SIG-M5 treated with dmso at 0.1 percent for 504 hours (cell line): Measurements from ENCODE around the gene WIPF2.
A peak's percentile ranks its signal among the peaks of the same experiment; 100 is the strongest.
"Not testable (repeated sequence)": the region's sequence is repeated elsewhere in the genome, so short reads cannot be mapped to it uniquely, and the experiment has no call there.

Source experiments
- DNase-seq: peaks from one replicate; lab custom pipeline; 2025; ENCODE audit not compliant: unreplicated experiment; lab: John Stamatoyannopoulos, UW

WIPF2 gene

GRCh38 chr17:40191237-40192208 is 27.6 kb upstream of the WIPF2 start:
- DNase-seq = peak; percentile 36

GRCh38 chr17:40192961-40193360 is 26.1 kb upstream of the WIPF2 start:
- no peak for DNase-seq

DNA sequence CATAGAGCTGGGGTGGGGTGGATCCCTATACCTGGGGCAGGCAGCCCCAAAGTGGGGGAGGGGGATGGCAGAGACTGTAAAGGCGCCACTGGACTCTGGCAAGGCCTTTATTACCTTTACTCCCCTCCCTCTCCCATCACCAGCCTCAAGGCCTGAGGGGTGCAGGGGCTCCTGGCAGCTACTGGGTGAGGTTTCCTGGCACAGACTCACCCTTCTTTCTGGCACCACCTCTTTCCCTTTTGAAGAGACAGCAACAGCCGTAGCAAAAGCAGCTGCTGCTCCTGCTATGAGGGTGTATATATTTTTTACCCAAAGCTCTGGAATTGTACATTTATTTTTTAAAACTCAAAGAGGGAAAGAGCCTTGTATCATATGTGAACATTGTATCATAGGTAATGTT is 24.3 kb upstream of the WIPF2 start:
- DNase-seq = no peak

DNA sequence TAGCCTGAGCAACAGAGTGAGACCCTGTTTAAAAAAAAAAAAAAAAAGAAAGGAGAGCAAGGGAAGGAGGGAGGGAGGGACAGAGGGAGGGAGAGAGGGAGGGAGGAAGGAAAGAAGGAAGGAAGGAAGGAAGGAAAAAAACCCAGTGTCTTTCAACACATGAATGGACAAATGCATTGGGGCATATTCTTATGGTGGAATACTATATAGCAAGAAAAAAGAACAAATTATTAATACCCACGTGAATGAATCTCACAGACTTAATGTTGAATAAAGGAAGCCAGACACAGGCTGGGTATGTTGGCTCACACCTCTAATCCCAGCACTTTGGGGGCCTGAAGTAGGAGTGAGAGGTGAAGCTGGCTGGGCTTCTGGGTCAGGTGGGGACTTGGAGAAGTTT is 21.6 kb upstream of the WIPF2 start:
- DNase-seq = no peak

- DNase-seq = not testable (repeated sequence)
Measured at GRCh38 chr17:40197965-40198456, 21.1 kb upstream of the WIPF2 start.

- no peak for DNase-seq
Measured at GRCh38 chr17:40198576-40198975, 20.5 kb upstream of the WIPF2 start.

DNA sequence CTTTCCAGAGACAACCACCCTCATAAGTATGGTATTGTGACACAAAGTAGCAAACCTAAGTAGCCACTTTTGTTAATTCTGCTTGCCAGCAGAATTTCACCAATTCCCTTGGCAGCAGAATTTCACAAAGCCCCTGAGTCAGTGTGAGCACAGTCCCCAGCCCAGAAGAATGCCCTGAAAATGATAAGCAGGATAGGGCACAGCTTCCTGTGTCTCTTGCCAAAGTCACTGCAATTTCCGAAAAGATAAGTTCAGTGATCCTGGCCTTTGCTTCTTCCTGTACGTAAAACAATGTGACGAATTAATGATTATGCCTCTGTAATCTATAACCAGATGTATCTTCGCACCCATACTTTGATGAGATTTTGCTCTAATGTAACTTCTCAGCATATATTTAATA is 16.0 kb upstream of the WIPF2 start:
- DNase-seq = no peak

DNA sequence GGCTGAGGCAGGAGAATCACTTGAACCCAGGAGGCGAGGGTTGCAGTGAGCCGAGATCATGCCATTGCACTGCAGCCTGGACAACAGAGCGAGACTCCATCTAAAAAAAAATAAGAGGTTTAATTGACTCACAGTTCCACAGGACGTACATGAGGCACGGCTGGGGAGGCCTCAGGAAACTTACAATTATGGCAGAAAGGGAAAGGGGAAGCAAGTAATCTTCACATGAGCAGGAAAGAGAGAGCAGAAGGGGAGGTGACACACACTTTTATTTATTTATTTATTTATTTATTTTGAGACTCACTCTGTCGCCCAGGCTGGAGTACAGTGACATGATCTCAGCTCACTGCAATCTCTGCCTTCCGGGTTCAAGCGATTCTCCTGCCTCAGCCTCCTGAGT is 12.9 kb upstream of the WIPF2 start:
- peak; percentile 15 for DNase-seq

DNA sequence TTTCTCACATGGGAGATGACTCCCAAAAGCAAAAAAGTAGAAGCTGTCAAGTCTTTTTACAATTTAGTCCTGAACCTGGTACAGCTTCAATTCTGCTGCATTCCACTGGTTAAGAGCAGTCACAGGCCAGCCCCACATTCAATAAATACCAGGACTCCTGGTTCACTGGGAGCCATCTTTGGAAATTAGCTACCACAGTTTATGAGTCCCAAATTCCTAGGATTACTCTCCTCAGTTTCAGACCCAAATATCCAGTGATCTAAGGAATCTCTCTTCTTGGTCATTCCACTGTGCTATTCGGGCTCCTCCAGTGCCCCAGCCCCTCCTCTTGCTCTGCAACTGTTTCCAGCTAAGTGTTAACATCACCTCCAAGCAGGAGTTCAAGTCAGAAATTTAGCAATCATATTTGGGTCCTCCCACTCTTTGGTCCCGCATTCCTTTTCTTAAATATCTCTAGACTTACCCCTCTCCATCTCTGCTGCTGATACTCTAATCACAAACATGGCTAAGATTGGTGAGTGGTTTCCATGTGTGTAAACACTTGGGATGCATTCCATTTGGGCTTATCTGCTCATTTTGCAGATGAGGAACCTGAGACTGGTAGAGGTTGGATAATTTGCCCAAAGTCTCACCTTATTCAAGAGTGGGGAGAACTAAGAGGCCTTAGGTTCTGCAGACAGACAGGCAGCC is 9.6 kb upstream of the WIPF2 start:
- DNase-seq = no peak

DNA sequence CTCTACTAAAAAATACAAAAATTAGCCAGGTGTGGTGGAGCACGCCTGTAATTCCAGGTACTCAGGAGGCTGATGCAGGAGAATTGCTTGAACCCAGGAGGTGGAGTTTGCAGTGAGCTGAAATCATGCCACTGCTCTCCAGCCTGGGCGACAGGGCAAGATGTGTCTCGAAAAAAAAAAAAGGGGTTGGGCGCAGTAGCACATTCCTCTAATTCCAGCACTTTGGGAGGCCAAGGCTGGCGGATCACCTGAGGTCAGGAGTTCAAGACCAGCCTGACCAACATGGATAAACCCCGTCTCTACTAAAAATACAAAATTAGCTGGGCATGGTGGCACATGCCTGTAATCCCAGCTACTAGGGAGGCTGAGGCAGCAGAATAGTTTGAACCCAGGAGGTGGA is 5.2 kb upstream of the WIPF2 start:
- not testable (repeated sequence) for DNase-seq

GRCh38 chr17:40218006-40218739 is 931 bp upstream of the WIPF2 start:
- no peak for DNase-seq

DNA sequence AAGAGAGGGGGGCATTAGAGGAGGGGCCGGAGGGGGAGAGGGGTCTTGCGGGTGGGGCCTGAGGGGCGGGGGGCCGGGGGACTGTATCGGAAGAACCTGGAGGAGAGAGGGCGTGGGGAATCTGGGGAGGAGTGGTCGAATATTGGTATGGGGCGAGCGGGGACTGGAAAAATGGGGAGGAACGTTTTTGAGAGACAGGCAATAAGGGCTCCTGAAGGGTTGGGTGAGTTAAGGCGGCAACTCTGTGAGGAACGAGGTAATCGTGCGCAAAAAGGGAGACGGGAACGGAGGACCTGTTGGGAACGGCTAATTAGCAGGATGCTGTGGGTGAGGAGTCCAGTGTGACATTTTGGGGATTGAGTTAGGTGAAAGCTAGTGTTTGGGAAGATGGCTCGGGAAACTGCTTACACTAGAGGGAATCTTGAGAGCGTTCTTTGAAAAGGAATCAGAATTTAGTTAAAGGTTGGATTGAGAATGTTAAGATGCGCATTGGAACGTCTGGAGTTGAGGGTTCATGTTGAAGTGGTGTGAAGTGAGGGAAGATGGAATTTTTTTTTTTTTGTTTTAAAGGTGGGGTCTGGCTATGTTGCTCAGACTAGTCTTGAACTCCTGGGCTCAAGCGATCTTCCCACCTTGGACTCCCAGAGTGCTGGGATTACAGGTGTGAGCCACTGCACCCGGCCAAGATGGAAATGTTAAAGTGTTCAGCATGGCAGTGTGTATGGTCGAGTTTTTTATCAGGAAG is 662 bp downstream of the WIPF2 start:
- peak; percentile 68 for DNase-seq

DNA sequence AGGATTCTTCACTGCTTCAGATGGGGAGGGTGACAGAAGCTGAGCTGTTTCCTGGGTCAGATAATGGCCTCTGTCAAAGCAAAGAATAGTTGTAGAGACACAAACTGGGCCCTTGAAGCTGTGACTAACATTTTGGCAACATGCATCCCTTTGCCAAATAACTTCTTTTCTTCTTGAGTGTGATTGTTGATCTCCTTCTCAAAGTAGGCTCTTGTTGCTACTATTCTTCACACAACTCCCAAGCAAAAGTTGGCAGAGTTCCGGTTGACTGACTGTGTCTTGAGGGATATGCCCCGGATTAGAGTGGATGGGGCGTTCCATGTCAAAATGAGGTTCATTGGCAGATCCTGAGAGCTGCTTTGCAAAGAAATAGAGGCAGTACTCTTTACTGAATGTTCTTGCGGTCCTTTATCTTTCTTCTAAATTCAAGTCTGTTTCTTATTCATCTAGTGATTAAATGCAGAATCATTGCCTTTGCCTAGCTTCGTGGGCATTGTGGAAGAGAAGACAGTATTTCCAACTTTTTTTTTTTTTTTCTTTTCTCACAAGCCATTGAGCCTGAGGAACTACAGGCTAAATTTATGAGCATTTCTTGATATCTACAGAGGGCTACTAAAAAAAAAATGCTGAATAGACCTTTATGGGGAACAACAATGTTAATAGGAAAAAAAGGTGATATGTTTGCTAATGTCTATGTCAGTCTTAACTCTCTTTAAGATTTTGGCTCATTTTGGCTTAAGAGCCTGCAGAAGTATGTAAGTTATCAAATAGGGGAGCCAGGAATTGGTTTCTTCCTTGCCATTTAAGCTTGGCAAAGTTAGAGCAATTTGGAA is 5.8 kb downstream of the WIPF2 start:
- DNase-seq = no peak

- not testable (repeated sequence) for DNase-seq
Measured at GRCh38 chr17:40229146-40229545, 10.0 kb downstream of the WIPF2 start.

DNA sequence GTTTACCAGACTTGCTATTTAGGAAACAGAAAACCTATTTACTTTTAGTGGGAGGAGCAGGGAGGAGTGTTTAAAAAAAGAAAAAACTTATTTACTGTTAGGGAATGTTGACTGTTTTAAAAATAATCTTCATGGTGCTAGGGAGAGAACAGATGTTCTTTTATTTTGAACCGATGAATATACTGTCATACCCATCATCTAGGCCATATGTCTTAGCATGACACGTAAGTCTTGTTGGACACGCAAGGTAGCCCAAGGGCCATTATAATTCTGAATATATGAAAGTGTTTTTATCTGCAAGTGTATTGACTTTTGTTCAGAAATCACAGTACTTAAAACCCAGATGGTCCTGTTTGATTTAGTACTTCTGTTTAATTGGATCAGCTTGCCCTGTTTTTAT is 11.6 kb downstream of the WIPF2 start:
- no peak for DNase-seq

DNA sequence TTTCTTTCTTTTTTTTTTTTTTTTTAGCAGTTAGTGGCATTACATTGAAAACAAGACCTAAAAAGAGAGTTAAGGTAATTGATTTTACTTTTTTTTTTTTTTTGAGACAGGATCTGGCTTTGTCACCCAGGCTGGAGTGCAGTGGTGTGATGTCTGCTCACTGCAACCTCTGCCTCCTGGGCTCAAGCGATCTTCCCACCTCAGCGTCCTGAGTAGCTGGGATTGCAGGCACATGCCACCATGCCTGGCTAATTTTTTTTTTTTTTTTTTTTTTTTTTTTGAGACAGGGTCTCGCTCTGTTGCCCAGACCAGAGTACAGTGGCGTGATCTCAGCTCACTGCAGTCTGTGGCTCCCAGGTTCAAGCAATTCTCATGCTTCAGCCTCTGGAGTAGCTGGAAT is 12.8 kb downstream of the WIPF2 start:
- not testable (repeated sequence) for DNase-seq

DNA sequence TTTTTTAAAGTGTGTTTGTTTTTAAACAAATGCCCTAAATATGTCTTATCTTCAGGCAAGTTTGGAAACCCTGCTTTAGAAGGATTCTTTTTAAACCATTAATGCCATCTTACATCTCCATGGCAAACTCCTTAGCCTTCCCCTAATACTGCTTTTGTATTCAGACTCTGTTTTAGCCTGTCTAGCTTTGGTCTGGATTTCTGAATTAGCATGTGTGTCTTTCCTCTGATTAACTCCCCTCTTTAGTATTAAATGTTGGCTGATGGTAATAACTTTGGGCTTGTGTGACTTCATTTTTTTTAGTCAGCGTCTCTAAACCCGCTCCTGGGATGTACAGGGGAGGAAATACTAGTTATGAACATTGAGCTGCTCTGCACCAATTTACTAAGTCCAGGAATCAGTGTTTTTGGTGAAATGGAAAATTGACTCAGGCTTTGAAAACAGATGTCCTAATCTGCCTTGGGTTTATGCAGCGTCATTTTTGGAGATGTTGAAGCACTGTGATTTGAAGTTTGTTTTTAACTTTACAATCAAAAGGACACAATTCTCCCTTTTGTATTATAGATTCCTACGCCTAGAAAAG is 22.2 kb downstream of the WIPF2 start:
- no peak for DNase-seq

GRCh38 chr17:40242774-40243173 is 23.7 kb downstream of the WIPF2 start:
- DNase-seq = no peak

DNA sequence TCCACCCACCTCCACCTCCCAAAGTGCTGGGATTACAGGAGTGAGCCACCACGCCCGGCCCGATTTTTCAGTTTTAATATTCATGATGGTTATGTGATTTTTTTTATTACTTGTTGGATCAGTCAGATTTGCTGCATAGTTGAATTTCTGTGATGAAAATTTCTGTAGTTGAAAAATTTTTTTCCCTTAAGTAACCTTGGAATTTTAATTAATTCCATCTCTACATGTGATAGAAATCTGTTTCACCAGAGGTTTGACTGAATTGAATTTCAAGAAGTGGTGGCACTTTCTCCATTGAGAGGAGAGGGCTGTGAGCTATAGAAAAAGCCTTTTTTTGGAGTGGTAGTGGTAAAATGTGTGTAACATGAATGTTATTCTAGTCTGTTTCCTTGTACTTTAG is 24.7 kb downstream of the WIPF2 start:
- no peak for DNase-seq
